Endothelial cell (in vitro differentiated cells): ENCODE results near the gene FGGY. TPM values are rescaled to one million over a fixed set of nuclear protein-coding genes. Genes with fewer than 3 reads are reported as not detected.
"Not testable (repeated sequence)": the region's sequence is repeated elsewhere in the genome, so short reads cannot be mapped to it uniquely, and the experiment has no call there.

Experiments
- DNase-seq: peaks from one replicate; pipeline ENCODE4 v3.0.0; 2021; ENCODE audit warnings: low spot score
- H3K27ac Mint-ChIP-seq: one replicate; pipeline ENCODE4 v1.8.0; 2021; ENCODE audit warnings: mixed read lengths, inconsistent platforms; ENCODE audit not compliant: unreplicated experiment
- H3K27me3 Mint-ChIP-seq: one replicate; pipeline ENCODE4 v1.8.0; 2021; ENCODE audit warnings: mild to moderate bottlenecking, moderate library complexity, mixed read lengths, inconsistent platforms; ENCODE audit not compliant: unreplicated experiment
- H3K36me3 Mint-ChIP-seq: one replicate; pipeline ENCODE4 v1.8.0; 2021; ENCODE audit warnings: mild to moderate bottlenecking, low read depth, mixed read lengths, inconsistent platforms; ENCODE audit not compliant: unreplicated experiment
- H3K4me1 Mint-ChIP-seq: one replicate; pipeline ENCODE4 v1.8.0; 2021; ENCODE audit warnings: mild to moderate bottlenecking, mixed read lengths, inconsistent platforms; ENCODE audit not compliant: unreplicated experiment
- H3K4me3 Mint-ChIP-seq: one replicate; pipeline ENCODE4 v1.8.0; 2021; ENCODE audit warnings: mild to moderate bottlenecking, mixed read lengths, inconsistent platforms; ENCODE audit not compliant: unreplicated experiment
- H3K9me3 Mint-ChIP-seq: one replicate; pipeline ENCODE4 v1.8.0; 2021; ENCODE audit warnings: mixed read lengths, inconsistent platforms; ENCODE audit not compliant: unreplicated experiment
- CTCF ChIP-seq: fragments of 200-600 bp; sonication (generic); IDR thresholded peaks from one replicate; pipeline ENCODE4 v1.5.0; 2021; ENCODE audit warnings: antibody characterized with exemption; ENCODE audit not compliant: unreplicated experiment
- total RNA-seq: library from RNA; stranded (reverse); fragmentation: NEBNext Ultra II Directional; extraction: Animal tissue kit (Norgen Biotek cat#: 25700); gene quantifications from one replicate; pipeline ENCODE4 v1.2.1, GENCODE V29; 2021; ENCODE audit not compliant: unreplicated experiment

Gene FGGY
- total RNA-seq, 1 donor from 2014 or later, result 41.2 TPM

- DNase-seq, result no peak
- H3K36me3 Mint-ChIP-seq, result peaks cover 22% of the 10 kb centered on the region
- H3K27ac Mint-ChIP-seq, result no peak overlapping the region
- no peak for TF ChIP-seq CTCF
- H3K9me3 Mint-ChIP-seq, result peaks cover 8% of the 10 kb centered on the region
- no peaks in the 10 kb centered on the region for H3K27me3 Mint-ChIP-seq
- H3K4me3 Mint-ChIP-seq, result no peak overlapping the region
- peaks cover 8% of the 10 kb centered on the region for H3K4me1 Mint-ChIP-seq
Observed at GRCh38 chr1:59455206-59455605, 158.3 kb downstream of the FGGY start.

- H3K4me3 Mint-ChIP-seq, result no peak overlapping the region
- H3K4me1 Mint-ChIP-seq, result no peaks in the 10 kb centered on the region
- peaks cover 24% of the 10 kb centered on the region for H3K36me3 Mint-ChIP-seq
- peaks cover 8% of the 10 kb centered on the region for H3K9me3 Mint-ChIP-seq
- no peak overlapping the region for H3K27ac Mint-ChIP-seq
- TF ChIP-seq CTCF, result no peak
- no peak for DNase-seq
- no peaks in the 10 kb centered on the region for H3K27me3 Mint-ChIP-seq
Observed at GRCh38 chr1:59457786-59458185, 160.9 kb downstream of the FGGY start.

- H3K27me3 Mint-ChIP-seq, result no peaks in the 10 kb centered on the region
- H3K36me3 Mint-ChIP-seq, result peaks cover 30% of the 10 kb centered on the region
- peaks cover 8% of the 10 kb centered on the region for H3K9me3 Mint-ChIP-seq
- no peak overlapping the region for H3K27ac Mint-ChIP-seq
- H3K4me3 Mint-ChIP-seq, result no peak overlapping the region
- no peak for DNase-seq
- TF ChIP-seq CTCF, result no peak
- no peaks in the 10 kb centered on the region for H3K4me1 Mint-ChIP-seq
Observed at GRCh38 chr1:59458884-59459283, 162.0 kb downstream of the FGGY start.

- not testable (repeated sequence) for H3K9me3 Mint-ChIP-seq, H3K27me3 Mint-ChIP-seq, DNase-seq, H3K27ac Mint-ChIP-seq, H3K4me3 Mint-ChIP-seq
- H3K4me1 Mint-ChIP-seq, result peaks cover 11% of the 10 kb centered on the region
- peaks cover 30% of the 10 kb centered on the region for H3K36me3 Mint-ChIP-seq
Observed at GRCh38 chr1:59462942-59463341, 166.0 kb downstream of the FGGY start.

- not testable (repeated sequence) for DNase-seq, H3K27ac Mint-ChIP-seq, H3K9me3 Mint-ChIP-seq, H3K27me3 Mint-ChIP-seq, H3K4me3 Mint-ChIP-seq
- peaks cover 30% of the 10 kb centered on the region for H3K36me3 Mint-ChIP-seq
- peaks cover 14% of the 10 kb centered on the region for H3K4me1 Mint-ChIP-seq
Observed at GRCh38 chr1:59465478-59465877, 168.6 kb downstream of the FGGY start.

GRCh38 chr1:59468828-59469428 is 172.0 kb downstream of the FGGY start:
- H3K9me3 Mint-ChIP-seq, result peaks cover 6% of the 10 kb centered on the region
- H3K27ac Mint-ChIP-seq, result no peak overlapping the region
- no peak for DNase-seq
- peaks cover 26% of the 10 kb centered on the region for H3K4me1 Mint-ChIP-seq
- no peak overlapping the region for H3K4me3 Mint-ChIP-seq
- peaks cover 9% of the 10 kb centered on the region for H3K27me3 Mint-ChIP-seq
- H3K36me3 Mint-ChIP-seq, result peaks cover 43% of the 10 kb centered on the region
- no peak for TF ChIP-seq CTCF

GRCh38 chr1:59471991-59472570 is 175.2 kb downstream of the FGGY start:
- not testable (repeated sequence) for H3K9me3 Mint-ChIP-seq, H3K4me3 Mint-ChIP-seq

More at GRCh38 chr1:59471991-59472570, 175.2 kb downstream of the FGGY start:
- not testable (repeated sequence) for H3K27me3 Mint-ChIP-seq, H3K27ac Mint-ChIP-seq, DNase-seq
- H3K36me3 Mint-ChIP-seq, result peaks cover 32% of the 10 kb centered on the region
- peaks cover 15% of the 10 kb centered on the region for H3K4me1 Mint-ChIP-seq
